K562 (cell line): Measurements from ENCODE around the gene SCAMP5. TPM values are rescaled to one million over a fixed set of nuclear protein-coding genes. Genes with fewer than 3 reads are reported as not detected.

Experiments used
- CTCFL ChIP-seq: IDR thresholded peaks from 2 replicates; pipeline ENCODE4 v1.6.1; 2011; ENCODE audit warnings: borderline replicate concordance, low read depth, mild to moderate bottlenecking, moderate library complexity, low read length; ENCODE audit not compliant: insufficient read depth, poor library complexity, severe bottlenecking
- CUX1 ChIP-seq: fragments of 200-800 bp; sonication (Bioruptor generic); IDR thresholded peaks from 2 replicates; pipeline ENCODE4 v1.6.1; 2016; ENCODE audit warnings: missing genetic modification characterization, missing compliant biosample characterization
- FOXA3 ChIP-seq, 2 experiments: fragments of 450-650 bp in 1 of 2; sonication (generic) in 1 of 2; formaldehyde crosslinking; IDR thresholded peaks in 1 of 2; conservative IDR thresholded peaks in 1 of 2; 2 replicates each; pipeline versions ENCODE4 v1.4.0 to v1.8.0; 2020 to 2022; ENCODE audit warnings: mild to moderate bottlenecking in 2 of 2, missing genetic modification reagents in 1 of 2
- MLLT1 ChIP-seq, 2 experiments: fragments of 450-650 bp; IDR thresholded peaks; 2 replicates each; pipeline ENCODE4 v1.6.1; 2016
- NR2C1 ChIP-seq, 2 experiments: fragments of 450-650 bp; IDR thresholded peaks; 2 replicates each; pipeline ENCODE4 v1.6.1; 2017; ENCODE audit warnings: mild to moderate bottlenecking in 2 of 2, antibody characterized with exemption in 1 of 2, inconsistent platforms in 1 of 2, missing compliant biosample characterization in 1 of 2, missing genetic modification characterization in 1 of 2
- POLR2B ChIP-seq: fragments of 450-650 bp; IDR thresholded peaks from 2 replicates; pipeline ENCODE4 v1.6.1; 2018; ENCODE audit warnings: low read depth; ENCODE audit not compliant: partially characterized antibody
- POLR3G ChIP-seq: IDR thresholded peaks from 2 replicates; pipeline ENCODE4 v1.6.1; 2011; ENCODE audit not compliant: insufficient read length, insufficient replicate concordance; ENCODE audit errors: extremely low read depth
- STAG1 ChIP-seq: sonication (generic); formaldehyde crosslinking; IDR thresholded peaks from 2 replicates; pipeline ENCODE4 v1.5.0; 2020; ENCODE audit warnings: missing genetic modification reagents, borderline replicate concordance
- TBP ChIP-seq: optimal IDR thresholded peaks from 2 replicates; pipeline ENCODE3; 2011; ENCODE audit warnings: low read depth, low read length, improper control_type of control experiment
- TRIM28 ChIP-seq: fragments of 450-650 bp; IDR thresholded peaks from 2 replicates; pipeline ENCODE4 v1.6.1; 2017
- USF2 ChIP-seq: sonication (generic); formaldehyde crosslinking; IDR thresholded peaks from 2 replicates; pipeline ENCODE4 v1.5.0; 2020; ENCODE audit warnings: missing genetic modification reagents
- XRCC5 ChIP-seq: fragments of 200-400 bp; formaldehyde crosslinking; IDR thresholded peaks from 2 replicates; pipeline ENCODE4 v1.6.1; 2017; ENCODE audit warnings: low read depth, mild to moderate bottlenecking, low read length
- ZNF384 ChIP-seq: IDR thresholded peaks from 2 replicates; pipeline ENCODE4 v1.6.1; 2012; ENCODE audit warnings: low read depth, low read length, improper control_type of control experiment
- ZNF436 ChIP-seq: fragments of 250-450, 450-650 bp; sonication (Bioruptor Pico); formaldehyde crosslinking; IDR thresholded peaks from 2 replicates; pipeline ENCODE4 v1.7.0; 2020; ENCODE audit warnings: mild to moderate bottlenecking
- ZNF584 ChIP-seq: fragments of 200-800 bp; sonication (Bioruptor generic); IDR thresholded peaks from 2 replicates; pipeline ENCODE4 v1.6.1; 2016; ENCODE audit warnings: low read depth, mild to moderate bottlenecking, missing genetic modification characterization, missing compliant biosample characterization
- ZNF696 ChIP-seq: fragments of 250-450 bp; sonication (Bioruptor Pico); conservative IDR thresholded peaks from 2 replicates; pipeline ENCODE4 v1.4.0; 2020; ENCODE audit warnings: mild to moderate bottlenecking, moderate library complexity
- ZNF707 ChIP-seq: fragments of 250-450 bp; sonication (Bioruptor Pico); conservative IDR thresholded peaks from 2 replicates; pipeline ENCODE4 v1.8.0; 2022; ENCODE audit warnings: inconsistent platforms, mild to moderate bottlenecking, moderate library complexity
- polyA plus RNA-seq, 8 experiments: library from polyadenylated mRNA; depleted of rRNA in 4 of 8; stranded (reverse) in 5 of 8; unstranded in 3 of 8; fragments of >200 nt; fragmentation: Nextera tagmentation in 2 of 8; fragmentation: Illumina TruSeq in 1 of 8; extraction: Ambion mirVana in 2 of 8; extraction: Trizol in 1 of 8; gene quantifications; 2 replicates each; pipeline versions ENCODE4 v1.2.1 to v1.2.3, GENCODE V29; 2011 to 2014; ENCODE audit warnings: inconsistent platforms in 1 of 8, missing spikeins in 1 of 8
- total RNA-seq, 7 experiments: library from RNA; depleted of rRNA in 6 of 7; stranded (reverse); fragments of >200 nt in 6 of 7; fragmentation: Illumina TruSeq in 2 of 7; extraction: Trizol in 2 of 7; gene quantifications; 2 replicates each; pipeline versions ENCODE4 v1.2.1 to v1.2.3, GENCODE V29; 2011 to 2021; ENCODE audit warnings: low replicate concordance in 1 of 7

The SCAMP5 gene
- total and polyA plus RNA-seq, 9 of the 15 experiments (the other 6 are each of a cell fraction or from before 2014, with no cell fraction given) = 0.09 to 0.29 (median 0.19) TPM; not detected in 5

- TF ChIP-seq CTCFL (no peak), ZNF696 (CRISPR knock-in tag) (no peak), ZNF707 (CRISPR knock-in tag) (no peak), STAG1 (CRISPR knock-in tag) (no peak), NR2C1 (IDR thresholded peaks at IDR 0.05) (peak; percentile 67; the same call in 1 of the 2 replicates), NR2C1 (tag; IDR thresholded peaks at IDR 0.05) (peak; percentile 75), FOXA3 (CRISPR knock-in tag; conservative IDR thresholded peaks at IDR 0.05 in 1 of 2, IDR thresholded peaks at IDR 0.05 in 1 of 2) (0 out of 4 replicates have a peak, but pooled peaks of 1 of the 2 experiments have one; percentile 61), POLR3G (no peak), MLLT1 (IDR thresholded peaks at IDR 0.05) (no peak), CUX1 (CRISPR knock-in tag) (peak; percentile 71; the same call in 1 of the 2 replicates), XRCC5 (0 out of 2 replicates have a peak, but pooled peaks have one; percentile 16), ZNF436 (CRISPR knock-in tag) (no peak), TRIM28 (no peak), POLR2B (no peak), USF2 (no peak), ZNF384 (no peak), TBP (no peak), ZNF584 (CRISPR knock-in tag) (0 out of 2 replicates have a peak, but pooled peaks have one; percentile 11)
Measured at GRCh38 chr15:75042730-75043508, 47.6 kb downstream of the SCAMP5 start (continued).
